H1 (cell line): ENCODE data around the gene SBF2. TPM values are rescaled to one million over a fixed set of nuclear protein-coding genes. Genes with fewer than 3 reads are reported as not detected.

ENCODE experiments used
- BACH1 ChIP-seq: IDR thresholded peaks from 2 replicates; pipeline ENCODE4 v1.6.1; 2012; ENCODE audit warnings: low read length, improper control_type of control experiment
- CBX5 ChIP-seq: fragments of 300-800, 300-1000 bp; sonication (generic); IDR thresholded peaks from 2 replicates; pipeline ENCODE4 v1.7.1; 2016; ENCODE audit warnings: antibody characterized with exemption, low read length, low read depth
- CEBPB ChIP-seq: IDR thresholded peaks from 2 replicates; pipeline ENCODE4 v1.6.1; 2012; ENCODE audit warnings: low read depth, low read length
- CHD1 ChIP-seq: IDR thresholded peaks from 2 replicates; pipeline ENCODE4 v1.6.1; 2012; ENCODE audit warnings: low read depth, low read length, improper control_type of control experiment
- CHD7 ChIP-seq: fragments of 300-600 bp; sonication (generic); IDR thresholded peaks from 2 replicates; pipeline ENCODE4 v1.7.1; 2012; ENCODE audit warnings: low read length, moderate library complexity, mild to moderate bottlenecking, inconsistent platforms; ENCODE audit not compliant: insufficient replicate concordance
- EZH2 ChIP-seq: fragments of 200-600 bp; sonication (generic); IDR thresholded peaks from 2 replicates; pipeline ENCODE4 v1.7.1; 2012; ENCODE audit warnings: low read depth, mild to moderate bottlenecking, moderate library complexity, low read length, inconsistent platforms; ENCODE audit not compliant: severe bottlenecking
- FOSL1 ChIP-seq: IDR thresholded peaks from 2 replicates; pipeline ENCODE4 v1.6.1; 2011; ENCODE audit warnings: mild to moderate bottlenecking, low read depth, low read length, moderate library complexity; ENCODE audit not compliant: insufficient read depth
- GABPA ChIP-seq: IDR thresholded peaks from 2 replicates; pipeline ENCODE4 v1.6.1; 2011; ENCODE audit warnings: mild to moderate bottlenecking, low read length, moderate library complexity, borderline replicate concordance; ENCODE audit not compliant: insufficient read depth
- MAFK ChIP-seq: IDR thresholded peaks from 2 replicates; pipeline ENCODE4 v1.6.1; 2012; ENCODE audit warnings: low read depth, mild to moderate bottlenecking, improper control_type of control experiment, low read length
- MAX ChIP-seq: IDR thresholded peaks from 2 replicates; pipeline ENCODE4 v1.6.1; 2012; ENCODE audit warnings: inconsistent platforms
- SIX5 ChIP-seq: IDR thresholded peaks from 2 replicates; pipeline ENCODE4 v1.6.1; 2011; ENCODE audit warnings: mild to moderate bottlenecking, low read depth, low read length
- SRF ChIP-seq: IDR thresholded peaks from 2 replicates; pipeline ENCODE4 v1.6.1; 2011; ENCODE audit warnings: mild to moderate bottlenecking, low read depth, low read length, moderate library complexity
- YY1 ChIP-seq: IDR thresholded peaks from 2 replicates; pipeline ENCODE4 v1.6.1; 2011; ENCODE audit warnings: low read depth, mild to moderate bottlenecking, low read length
- polyA plus RNA-seq, 7 experiments: library from polyadenylated mRNA; depleted of rRNA in 3 of 7; stranded (reverse) in 5 of 7; unstranded in 2 of 7; fragments of >200 nt in 5 of 7; fragments of 200-250 nt in 2 of 7; gene quantifications; 1 replicate in 5 of 7; 2 replicates in 1 of 7; 4 replicates in 1 of 7; pipeline versions ENCODE4 v1.2.1 to v1.2.3, GENCODE V29; 2011 to 2013; ENCODE audit warnings: missing spikeins in 2 of 7, mixed read lengths in 2 of 7
- total RNA-seq: library from RNA; stranded (reverse); fragmentation: NEBNext Ultra II Directional; extraction: Animal tissue kit (Norgen Biotek cat#: 25700); gene quantifications from 2 replicates; pipeline ENCODE4 v1.2.1, GENCODE V29; 2021

The SBF2 gene
- total and polyA plus RNA-seq, 2 of the 8 experiments (the other 6 are each of a cell fraction or from before 2014, with no cell fraction given) = 36.7 to 50.5 TPM

- TF ChIP-seq CHD7 (no peak), MAFK (no peak), GABPA (no peak), CHD1 (no peak), CBX5 (no peak), SIX5 (no peak), MAX (no peak), EZH2 (no peak), YY1 (no peak), CEBPB (no peak), BACH1 (no peak), FOSL1 (no peak), SRF (no peak)
Measured at GRCh38 chr11:10257478-10257877, 36.5 kb downstream of the SBF2 start (continued).
